HG03064 (cell line): ENCODE data around the gene ST14.
"Not testable (repeated sequence)": the region's sequence is repeated elsewhere in the genome, so short reads cannot be mapped to it uniquely, and the experiment has no call there.

ENCODE experiments used
- ATAC-seq: cut with Tn5 transposase; IDR thresholded peaks from one replicate; pipeline ENCODE4 v1.9.1; 2021; ENCODE audit warnings: low read depth; ENCODE audit not compliant: unreplicated experiment

Gene ST14

DNA sequence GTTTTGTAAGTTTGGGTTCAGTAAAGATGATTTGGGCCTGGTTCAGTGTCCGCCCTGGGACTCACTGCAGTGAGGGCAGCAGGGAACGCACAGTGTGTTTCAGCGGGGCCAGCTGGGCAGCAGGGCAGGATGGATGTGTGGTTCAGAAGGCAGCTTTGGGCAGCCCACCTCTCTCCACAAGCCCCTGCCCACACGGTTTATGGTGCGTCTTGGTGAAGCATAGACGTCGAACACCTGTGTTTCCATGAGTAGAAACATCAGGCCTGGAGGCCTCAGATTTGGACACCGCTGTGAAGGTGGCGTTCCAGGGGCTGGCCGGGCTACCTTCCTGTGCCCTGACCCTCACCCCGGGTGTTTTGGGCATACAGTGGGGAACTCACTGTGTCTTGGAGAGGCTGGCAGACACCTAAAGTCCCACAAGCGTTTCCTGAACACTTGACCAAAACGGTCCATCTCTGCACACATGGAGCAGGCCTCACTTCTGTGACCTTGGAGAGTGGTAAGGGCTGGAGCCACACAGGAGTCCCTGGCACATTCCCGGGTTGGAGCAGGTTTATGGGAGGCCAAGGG, 59.0 kb downstream of the ST14 start:
- ATAC-seq: no peak

DNA sequence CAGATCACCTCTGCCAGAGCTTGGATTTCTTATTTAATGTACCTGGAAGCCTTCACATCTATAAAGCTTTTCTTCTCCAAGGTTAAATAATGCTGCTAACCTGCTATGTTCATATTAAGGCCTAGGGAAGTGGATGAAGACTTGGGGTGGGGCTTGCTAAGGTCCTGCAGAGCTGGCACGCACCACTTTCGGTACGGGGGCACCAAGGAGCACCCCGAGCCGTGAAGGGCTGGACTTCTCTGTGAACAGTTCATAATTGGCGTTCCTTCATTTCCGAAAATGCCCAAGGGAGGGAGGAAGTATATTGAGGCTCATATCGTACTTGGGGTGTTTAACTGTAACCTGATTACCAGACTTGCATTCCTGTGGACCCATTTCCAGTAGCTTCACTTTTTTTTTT, 59.6 kb downstream of the ST14 start:
- ATAC-seq: no peak

DNA sequence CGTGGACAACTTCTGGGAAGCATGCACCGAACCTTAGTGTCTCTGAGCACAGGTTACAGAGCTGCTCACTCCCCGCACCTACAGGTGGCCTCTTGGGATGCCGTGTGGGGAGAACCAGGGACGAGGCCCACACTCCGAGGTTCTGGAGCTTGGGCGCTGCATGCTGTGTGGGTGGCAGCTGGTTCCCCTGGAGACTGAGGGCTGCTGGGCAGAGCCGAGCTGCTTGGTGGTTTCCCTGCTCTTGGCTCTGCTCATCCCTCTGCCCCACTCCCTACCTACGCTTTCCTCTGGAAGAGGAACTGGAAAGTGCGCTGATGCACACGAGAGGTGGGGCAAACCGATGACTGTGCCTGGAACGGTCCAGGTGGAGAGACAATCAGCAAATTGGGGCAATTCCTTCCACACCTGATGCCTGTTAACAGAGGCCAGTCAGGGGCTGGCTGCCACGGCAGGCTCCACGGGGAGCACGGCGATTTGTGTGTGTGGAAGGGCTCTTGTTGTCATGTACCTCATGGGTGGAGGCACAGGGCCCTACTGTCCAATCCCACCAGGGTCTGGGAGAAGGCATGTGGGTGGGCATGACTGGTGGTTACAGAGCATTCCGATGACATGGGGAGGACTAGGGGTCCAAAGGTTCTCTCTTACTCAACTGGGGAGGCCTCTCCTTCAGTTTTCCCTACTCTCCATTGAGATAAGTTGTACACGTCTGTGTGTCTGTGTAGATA, 60.9 kb downstream of the ST14 start:
- ATAC-seq: no peak

DNA sequence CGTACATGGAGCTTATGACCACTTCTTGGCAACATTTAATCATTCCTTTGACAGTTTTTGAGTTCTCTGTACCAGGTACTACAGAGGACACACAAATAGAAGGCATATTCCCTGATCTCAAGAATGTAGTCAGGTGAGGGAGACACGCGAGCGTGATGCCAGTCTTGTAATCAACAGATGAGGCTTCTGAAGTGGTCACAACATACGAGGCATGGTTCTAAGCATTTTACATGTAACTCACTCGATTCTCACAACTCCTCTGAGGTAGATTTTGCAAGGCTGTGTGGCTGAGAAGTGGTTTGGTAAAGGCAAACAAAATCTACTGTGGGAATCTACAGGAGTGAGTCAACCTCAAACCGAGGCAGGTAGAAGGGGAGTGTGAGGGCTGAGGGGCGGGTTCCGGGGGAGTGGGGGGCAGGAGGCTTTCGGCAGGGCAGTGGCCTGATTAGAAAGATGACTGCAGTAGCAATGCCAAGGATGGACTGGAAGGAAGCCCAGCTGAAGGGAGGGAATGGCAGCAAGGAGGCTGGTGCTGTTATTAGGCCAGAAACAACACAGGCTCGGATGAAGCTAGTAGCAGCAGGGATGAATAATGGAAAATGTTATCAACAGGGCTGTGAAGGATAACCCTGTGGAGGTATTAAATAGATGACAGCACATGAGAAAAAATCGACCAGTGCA, 63.8 kb downstream of the ST14 start:
- ATAC-seq: no peak

DNA sequence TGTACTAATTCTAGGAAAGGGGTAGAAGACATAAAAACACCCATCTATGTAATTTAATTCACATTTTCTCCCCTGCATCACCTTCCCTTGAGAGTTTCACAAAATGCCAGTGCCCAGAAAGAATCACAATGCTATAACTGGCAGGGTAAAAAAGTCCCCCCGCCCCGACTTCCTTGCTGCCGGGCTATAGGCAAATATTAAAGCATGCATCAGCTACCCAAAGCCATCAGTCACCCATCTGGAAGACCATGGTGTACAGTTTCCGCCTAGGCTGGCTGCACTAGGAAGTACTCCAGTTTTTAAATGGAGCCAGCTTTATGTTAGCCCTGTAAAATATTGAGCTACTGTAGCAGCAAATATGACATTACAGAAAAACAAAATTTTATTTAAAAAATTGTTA, 67.8 kb downstream of the ST14 start:
- ATAC-seq: no peak

DNA sequence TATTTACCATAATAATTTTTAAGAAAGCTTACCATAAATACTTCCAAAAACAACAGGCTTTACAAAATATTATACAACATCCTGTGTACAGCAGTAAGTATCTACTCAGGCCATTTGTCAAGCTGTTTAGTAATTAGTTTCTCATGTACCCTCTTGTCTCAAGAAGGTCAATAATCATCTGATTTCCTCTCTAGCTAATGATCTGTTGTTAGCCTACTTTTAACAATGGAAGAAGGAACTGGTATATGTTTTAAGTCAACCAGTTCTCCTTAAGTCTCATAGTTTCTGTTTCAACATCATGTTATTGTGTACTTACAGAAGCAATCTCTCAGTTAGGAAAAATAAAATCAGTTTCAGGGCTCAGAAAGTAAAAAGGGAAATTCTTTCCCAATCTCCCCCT, 73.9 kb downstream of the ST14 start:
- not testable (repeated sequence) for ATAC-seq

DNA sequence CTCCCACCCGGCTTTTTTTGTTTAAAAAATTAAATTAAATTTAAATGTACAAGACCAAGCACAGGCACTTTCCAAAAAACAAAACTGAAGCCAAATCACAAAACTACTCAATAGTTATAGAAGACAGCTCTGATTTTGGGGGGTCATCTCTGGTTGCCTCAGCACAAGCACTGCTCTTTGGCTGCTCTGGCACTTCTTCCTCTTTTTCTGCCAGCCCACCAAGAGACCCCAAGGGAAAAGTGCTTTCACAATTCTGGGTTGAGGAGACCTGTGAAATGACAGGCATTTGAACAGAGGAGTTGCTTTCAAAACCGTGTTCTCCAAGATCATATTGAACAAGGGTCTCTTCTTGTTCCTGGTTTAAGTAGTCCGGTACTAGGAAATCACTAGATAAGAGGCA, 74.3 kb downstream of the ST14 start:
- not testable (repeated sequence) for ATAC-seq

DNA sequence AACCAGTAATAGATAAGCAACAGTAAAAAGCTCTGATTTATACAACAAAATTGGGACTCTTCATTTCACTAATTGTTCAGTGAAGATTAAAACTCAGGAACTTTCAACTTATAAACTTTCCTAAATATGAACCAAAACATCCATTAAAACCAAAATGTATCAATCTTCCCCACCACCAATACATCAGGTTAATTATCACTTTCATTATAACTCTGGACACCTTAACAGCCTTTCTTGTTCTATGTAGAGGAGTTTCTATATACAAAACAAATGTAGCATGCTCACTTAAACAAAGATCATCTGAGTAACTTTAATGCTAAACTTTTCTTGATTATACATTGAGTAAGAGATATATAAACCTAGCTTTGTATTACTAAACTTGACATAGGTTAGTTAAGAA, 74.7 kb downstream of the ST14 start:
- no peak for ATAC-seq

DNA sequence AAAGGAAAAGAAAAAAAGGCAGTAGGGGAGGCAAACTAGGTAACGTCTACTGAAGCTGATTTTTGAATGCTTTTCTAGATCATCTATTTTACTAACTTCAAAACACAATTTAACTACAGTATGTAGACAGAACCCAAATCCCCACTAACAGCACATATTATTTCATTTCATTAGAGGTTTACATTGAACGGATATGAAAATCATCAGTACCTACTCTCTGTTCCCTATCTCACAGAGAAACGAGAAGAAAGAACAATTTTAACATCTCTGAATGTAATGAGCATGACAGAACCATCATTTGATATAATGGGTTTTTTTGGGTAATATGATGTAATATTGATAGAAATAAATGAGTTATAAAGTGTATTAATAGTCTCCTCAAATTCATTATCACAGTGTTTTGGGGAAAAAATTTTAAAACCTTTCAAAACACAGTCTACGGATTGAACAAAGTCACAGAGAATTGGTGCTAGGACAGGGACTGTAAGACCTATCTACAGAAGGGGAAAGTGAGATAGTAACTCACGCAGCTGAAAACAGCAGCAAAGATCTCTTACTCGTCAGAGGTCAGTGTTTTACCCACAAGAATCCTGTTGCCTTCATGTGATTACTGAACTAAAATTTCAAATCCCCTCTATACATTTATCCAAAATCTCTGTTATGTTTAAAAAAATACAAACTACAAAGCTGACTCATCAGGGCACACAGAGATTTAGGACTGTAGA, 77.9 kb downstream of the ST14 start:
- ATAC-seq: no peak

DNA sequence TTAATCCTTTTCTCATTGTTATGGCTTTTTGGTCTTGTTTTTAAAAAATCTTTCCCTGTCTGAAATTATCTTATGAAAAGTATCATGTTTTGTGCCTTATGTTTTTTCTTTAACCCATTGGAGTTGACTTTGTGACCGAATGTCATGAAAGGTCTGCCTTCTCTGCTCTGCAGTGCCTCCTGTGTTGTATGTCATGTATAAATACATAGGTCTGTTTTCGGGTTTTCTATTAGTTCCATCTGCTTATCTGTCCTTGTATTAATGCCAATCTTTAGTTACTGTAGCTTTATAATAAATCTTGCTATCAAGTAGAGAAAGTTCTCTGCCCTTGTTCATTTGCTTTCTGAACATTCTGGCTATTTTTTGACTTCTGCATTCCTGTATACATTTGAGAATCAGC, 82.1 kb downstream of the ST14 start:
- ATAC-seq: no peak

DNA sequence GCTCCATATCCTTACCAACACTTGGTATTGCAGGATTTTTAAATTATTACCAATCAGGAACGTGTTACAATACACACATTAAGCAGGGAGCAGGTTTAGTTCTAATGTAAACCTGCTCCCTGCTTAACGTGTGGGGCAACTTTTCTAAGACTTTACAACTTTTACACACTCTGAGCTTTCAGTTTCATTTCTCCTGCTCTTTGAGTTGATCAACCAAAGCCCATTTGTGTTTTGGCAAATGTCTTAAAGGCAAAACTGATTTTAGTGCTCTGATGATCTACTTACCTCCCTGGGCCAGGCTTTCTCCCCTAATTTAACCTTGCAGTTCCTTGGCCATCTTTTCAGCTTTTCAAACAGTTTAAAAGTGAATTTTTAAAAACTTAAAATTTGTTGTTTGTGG, 84.2 kb downstream of the ST14 start:
- ATAC-seq: peak; percentile 78

DNA sequence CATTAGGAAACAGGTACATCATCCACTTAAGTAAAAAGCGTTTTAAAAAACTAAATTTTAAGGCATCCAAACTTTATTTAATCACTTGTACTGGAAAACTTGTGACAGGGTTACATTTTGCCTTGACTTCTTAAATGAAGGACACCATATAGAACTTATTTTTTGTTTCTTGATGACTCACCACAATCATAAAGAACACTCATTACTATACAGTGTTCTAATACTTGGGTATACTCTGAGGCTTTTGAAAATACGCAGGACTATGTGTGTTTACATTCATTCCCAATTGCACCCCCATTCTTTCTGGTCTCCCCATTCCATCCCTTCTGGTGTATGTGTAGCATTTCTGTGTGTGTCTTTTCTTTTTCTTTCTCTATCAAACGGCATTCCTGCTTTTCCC, 85.3 kb downstream of the ST14 start:
- ATAC-seq: no peak

DNA sequence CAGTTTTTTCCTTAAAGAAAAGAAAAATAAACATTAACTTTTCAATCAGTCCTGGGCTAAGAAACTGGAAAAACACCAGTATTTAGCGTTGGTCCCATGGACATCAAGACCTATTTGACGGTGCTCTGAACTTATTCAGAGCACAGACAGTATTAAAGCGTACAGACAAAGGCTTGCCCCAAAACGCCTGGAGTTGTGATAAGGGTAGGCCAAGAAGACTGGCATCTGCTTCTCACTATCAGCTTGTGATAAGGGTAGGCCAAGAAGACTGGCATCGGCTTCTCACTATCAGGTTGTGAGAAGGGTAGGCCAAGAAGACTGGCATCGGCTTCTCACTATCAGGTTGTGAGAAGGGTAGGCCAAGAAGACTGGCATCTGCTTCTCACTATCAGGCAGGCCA, 85.8 kb downstream of the ST14 start:
- ATAC-seq: not testable (repeated sequence)

DNA sequence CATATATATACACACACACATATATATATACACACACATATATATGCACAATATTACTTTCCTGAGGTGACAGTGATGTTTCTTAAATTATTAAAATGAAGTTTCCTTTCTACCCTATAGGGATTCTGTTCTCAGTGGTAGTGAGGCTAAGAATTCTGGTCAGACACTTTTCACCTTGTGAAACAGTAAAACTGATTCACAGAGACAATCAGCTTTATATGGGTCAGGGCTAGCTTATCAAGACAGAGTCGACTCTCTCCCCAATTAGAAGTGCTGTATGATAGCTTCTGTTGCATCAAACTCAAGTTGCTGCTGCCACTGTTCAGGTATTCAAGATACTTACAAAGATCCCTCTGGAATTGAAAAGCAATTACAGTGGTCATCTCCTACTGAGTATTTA, 86.7 kb downstream of the ST14 start:
- ATAC-seq: no peak

DNA sequence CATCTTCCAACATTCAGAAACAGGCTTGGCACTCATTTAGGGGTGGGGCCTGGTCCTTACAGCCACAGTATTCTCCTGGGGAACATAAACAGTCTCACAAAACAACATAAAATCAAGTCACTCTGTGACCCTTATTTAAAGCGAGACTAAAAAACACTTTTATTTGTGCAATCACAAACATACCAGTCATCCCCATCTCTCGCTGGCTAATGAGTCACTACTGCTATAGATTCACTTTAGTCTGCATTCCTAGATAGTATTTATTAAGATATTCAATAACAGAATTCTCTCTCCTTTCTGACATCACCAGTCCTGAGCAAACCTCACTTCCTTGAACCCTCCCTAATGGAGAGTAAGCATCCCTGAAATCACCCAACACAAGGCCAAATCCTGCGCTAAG, 87.2 kb downstream of the ST14 start:
- ATAC-seq: no peak

DNA sequence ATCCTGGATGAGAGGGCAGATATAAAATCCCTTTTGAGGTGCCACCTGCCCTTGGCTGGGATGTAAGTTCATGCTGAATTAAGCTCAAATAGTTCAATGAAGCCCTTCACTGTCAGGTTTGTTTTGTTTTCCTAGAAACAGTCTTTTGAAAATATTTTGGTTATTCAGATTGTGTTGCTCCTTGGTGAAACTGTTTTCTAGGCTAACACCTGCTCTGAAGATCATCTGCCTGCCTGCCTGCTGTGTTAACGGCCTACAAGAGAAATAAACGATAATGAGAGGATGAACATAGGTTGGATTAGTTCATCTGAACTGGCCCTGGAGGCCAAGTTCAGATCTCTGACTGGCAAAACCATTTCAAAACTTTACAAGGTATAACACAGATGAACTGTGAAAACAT, 87.7 kb downstream of the ST14 start:
- no peak for ATAC-seq

DNA sequence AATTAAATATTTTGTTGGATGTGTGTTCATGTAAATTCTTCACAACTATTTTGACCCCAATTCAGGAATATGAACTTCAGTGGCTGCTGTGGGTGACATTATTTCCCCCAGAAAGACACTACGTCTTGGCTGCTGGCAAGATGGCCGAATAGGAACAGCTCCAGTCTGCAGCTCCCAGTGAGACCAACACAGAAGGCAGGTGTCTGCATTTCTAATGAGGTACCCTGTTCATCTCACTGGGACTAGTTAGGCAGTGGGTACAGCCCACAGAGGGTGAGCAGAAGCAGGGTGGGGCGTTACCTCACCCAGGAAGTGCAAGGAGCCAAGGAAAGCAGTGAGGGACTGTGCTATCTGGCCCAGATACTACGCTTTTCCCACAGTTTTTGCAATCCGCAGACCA, 89.8 kb downstream of the ST14 start:
- no peak for ATAC-seq

DNA sequence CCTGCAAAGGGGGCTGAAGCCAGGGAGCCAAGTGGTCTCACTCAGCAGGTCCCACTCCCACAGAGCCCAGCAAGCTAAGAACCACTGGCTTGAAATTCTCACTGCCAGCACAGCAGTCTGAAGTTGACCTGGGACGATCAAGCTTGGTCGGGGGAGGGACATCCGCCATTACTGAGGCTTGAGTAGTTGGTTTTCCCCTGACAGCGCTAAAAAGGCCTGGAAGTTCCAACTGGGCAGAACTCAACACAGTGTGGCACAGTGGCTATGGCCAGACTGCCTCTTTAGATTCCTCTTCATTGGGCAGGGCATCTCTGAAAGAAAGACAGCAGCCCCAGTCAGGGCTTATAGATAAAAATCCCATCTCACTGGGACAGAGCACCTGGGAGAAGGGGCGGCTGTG, 90.3 kb downstream of the ST14 start:
- not testable (repeated sequence) for ATAC-seq

DNA sequence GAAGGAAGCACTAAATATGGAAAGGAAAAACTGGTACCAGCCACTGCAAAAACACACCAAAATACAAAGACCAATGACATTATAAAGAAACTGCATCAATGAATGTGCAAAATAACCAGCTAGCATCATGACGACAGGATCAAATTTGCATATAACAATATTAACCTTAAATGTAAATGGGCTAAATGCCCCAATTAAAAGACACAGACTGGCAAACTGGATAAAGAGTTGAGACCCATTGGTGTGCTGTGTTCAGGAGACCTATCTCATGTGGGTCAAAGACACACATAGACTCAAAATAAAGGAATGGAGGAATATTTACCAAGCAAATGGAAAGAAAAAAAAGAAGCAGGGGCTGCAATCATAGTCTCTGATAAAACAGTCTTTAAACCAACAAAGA, 92.2 kb downstream of the ST14 start:
- ATAC-seq: not testable (repeated sequence)
